AG08396 (cell line): Measurements from ENCODE around the gene TUBB4A.
"Not testable (repeated sequence)": the region's sequence is repeated elsewhere in the genome, so short reads cannot be mapped to it uniquely, and the experiment has no call there.

Experiments used
- DNase-seq: peaks from one replicate; pipeline ENCODE4 v3.0.0; 2012; ENCODE audit warnings: low spot score, mixed read lengths

The TUBB4A gene

DNA sequence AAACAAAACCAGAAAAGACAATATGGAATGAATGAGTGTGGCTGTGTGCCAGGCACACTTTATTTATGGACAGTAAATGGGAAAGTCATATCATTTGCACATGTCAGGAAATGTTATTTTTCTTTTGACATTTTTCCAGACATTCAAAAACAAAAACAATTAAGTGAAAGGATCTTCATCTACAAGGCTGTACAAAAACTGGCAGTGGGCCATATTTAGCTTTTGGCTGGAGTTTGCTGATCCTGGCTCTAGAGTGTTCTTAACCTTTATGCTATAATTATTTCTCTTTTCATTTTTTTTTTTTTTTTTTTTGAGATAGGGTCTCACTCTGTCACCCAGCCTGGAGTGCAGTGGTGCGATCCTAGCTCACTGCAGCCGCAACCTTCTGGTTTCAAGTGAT lies 22.2 kb upstream of the TUBB4A start:
- DNase-seq = no peak

DNA sequence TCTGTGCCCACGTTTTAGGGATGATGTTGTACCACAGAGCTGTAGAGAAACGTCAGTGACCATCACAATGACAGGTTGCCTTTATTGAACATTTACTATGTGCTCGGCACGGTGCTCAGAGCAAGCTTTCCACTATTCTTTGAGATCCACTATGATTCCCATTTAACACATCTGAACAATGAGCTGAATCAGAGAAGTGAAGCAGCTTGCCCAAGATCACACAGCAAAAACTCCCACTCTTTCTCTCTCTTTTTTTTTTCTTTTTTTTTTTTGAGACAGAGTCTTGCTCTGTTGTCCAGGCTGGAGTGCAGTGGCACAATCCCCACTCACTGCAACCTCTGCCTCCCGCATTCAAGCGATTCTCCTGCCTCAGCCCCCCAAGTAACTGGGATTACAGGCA lies 20.6 kb upstream of the TUBB4A start:
- DNase-seq = no peak

DNA sequence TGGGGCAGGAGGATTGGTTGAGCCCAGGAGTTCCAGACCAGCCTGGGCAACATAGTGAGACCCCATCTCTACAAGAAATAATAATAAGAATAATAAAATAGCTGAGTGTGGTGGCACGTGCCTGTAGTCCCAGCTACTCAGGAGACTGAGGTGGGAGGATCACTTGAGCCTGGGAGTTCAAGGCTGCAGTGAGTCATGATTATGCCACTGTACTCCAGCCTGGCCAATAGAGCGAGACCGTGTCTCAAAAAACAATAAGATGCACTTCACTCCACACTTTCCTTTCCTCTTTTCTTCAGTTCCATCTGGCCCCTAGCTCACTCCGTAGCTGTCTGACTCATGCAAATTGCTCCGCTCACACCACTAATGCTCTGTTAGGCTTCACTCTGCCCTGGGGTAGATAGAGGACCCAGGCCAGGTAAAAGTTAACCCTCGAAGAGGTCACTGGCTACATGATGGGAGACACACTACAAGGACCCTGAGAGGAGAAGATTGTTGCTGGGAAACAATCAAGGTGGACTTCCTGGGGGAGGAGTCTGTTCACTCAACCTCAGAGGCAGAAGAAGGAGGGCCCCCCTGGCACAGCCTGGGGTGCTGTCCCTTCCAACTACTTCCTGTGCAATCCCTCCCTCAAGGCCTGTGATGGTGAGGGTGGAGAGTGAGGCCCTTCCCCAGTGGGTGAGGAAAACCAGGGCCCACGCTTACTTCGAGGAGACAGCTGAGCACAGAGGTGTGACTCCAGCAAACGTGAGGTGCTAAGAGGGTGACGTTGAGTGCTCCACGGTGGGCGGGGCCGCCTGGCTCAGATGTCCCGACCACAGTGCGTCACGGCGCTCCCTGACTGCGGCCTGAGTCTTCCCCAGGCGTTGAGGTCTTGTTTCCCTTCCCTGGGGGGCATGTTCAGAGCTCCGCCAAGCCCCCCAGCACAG lies 19.9 kb upstream of the TUBB4A start:
- DNase-seq = no peak

GRCh38 chr19:6519289-6519688 lies 17.2 kb upstream of the TUBB4A start:
- DNase-seq = peak; percentile 76

GRCh38 chr19:6518145-6518911 lies 16.2 kb upstream of the TUBB4A start:
- no peak for DNase-seq

DNA sequence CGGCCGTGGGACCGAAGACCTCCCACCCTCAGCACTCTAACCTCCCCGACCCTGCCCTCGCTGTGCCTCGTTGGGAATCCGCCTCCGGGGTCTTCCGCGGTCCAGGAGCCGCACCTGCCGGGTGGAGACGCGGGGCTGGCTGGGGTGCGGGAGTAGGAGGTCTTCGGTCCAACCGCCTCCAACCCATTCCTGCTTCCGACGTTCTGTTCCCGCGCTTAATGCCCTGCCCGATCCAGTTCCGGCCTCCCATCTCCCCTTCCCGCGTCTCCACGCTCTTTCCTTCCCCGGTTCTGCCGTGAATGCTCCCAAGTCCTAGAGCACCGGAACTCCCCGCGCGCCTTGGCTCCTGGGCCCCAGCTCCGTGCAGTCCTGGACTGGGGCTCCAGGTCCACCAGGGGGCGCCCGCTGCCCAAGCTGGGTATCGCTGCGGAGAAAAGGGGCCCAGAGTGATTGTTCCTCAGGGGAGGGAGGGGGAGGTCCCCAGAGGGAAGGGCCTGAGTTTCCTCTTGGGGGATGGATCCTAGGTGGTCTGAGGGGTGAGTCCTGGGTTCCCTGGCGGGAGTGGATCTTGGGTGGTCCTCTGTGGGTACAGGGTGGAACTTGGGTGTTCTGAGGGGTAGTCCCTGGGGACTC lies 14.7 kb upstream of the TUBB4A start:
- DNase-seq = peak; percentile 91

DNA sequence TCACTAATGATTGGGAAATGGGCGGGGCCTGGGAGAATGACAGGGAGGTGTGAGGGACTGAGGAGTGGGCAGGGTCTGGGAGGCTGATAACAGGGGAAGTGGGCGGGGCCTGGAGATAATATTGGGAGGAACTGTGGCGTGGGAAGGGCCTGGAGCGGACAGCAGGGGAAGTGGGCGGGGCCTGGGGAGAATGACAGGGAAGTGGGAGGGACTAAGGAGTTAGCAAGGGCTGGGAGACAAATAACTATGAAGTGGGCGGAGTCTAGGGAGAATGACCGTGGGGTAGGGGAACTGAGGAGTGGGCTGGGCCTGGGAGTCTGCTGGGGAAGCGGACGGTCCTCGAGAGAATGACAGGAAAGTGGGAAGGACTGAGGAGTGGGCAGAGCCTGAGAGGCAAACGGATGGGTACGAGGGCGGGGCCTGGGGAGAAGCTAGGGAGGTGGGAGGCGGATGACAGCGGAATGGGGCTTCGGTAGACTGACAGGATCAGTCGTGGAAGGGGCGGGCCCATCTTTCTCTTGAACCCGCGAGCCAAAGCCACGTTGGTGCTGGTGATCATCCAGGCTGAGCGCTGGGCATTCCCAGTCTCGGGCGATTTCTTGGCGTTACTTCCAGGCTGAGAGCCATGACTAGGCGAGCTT lies 14.0 kb upstream of the TUBB4A start:
- peak; percentile 95 for DNase-seq

DNA sequence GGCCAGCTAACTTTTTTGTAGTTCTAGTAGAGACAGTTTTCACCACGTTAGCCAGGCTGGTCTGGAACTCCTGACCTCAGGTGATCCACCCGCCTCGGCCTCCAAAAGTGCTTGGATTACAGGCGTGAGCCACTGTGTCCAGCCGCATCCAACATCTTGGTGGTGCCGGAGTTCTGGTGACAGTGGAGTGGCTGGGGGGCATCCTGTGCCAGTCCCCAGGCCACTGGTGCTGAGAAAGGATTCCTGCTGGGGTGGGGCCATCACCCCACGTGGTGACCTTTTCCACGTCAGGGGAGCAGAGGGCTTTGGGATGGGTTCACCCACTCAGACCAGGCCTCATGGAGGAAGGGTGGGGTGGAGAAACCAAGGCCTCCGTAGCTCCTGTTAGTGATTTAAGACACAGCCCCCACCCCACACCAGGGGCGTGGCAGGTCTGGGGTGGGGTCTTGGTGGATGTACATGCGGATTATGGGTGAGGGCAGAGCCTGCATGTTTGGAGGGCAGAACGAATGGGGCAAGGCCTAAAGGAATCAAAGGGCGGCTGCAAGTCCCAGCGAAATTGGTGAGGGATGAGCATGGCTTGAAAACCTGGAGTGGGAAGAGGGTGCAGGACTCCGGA lies 12.9 kb upstream of the TUBB4A start:
- no peak for DNase-seq

- DNase-seq = no peak
These were observed 12.0 kb upstream of the TUBB4A start for GRCh38 chr19:6514089-6514488.

DNA sequence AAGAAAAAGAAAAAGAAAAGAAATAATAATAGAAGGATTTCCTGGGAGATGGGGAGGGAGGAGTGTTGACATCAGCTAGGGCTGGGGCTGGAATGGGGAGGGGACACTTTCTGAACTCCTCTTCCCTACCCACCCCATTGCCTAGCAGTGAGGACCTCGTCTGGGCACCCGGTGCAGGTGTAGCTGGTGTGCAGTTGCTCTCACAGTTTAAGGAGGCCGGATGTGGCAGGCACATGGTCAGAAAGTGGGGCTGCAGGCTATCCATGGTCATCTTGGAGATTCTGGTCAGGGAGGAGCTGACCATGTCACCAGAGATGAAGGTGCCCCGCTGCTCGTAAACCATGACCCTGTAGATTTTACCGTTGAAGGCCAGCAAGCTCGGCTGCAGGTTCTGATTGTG lies 8.5 kb upstream of the TUBB4A start:
- no peak for DNase-seq

GRCh38 chr19:6509118-6509971 lies 7.2 kb upstream of the TUBB4A start:
- DNase-seq = no peak

DNA sequence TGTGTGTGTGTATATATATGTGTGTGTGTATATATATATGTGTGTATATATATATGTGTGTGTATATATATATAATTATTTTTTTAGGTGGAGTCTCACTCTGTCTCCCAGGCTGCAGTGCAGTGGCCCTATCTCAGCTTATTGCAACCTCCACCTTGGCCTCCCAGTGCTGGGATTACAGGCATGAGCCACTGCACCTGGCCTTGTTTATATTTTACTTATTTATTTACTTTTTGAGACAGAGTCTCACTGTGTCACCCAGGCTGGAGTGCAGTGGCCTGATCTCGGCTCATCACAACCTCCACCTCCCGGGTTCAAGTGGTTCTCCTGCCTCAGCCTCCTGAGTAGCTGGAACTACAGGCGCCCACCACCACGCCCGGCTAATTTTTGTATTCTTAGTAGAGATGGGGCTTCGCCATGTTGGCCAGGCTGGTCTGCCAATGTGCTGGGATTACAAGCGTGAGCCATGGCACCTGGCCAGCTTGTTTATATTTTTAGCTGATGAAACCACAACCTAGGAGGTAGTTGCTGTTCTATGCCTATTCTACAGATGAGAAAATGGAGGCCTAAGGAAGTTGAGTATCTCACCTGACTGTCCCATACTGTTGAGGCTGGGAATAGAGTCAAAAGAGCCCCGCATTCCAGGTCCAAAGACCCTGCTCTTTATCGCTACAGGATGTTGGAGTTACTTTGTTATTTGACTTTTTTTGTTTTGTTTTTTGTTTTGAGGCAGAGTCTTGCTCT lies 6.1 kb upstream of the TUBB4A start:
- DNase-seq = not testable (repeated sequence)

- no peak for DNase-seq
These were observed 1.5 kb upstream of the TUBB4A start for GRCh38 chr19:6503407-6504201.

- DNase-seq = no peak
These were observed 1.0 kb downstream of the TUBB4A start for GRCh38 chr19:6500837-6501739.

DNA sequence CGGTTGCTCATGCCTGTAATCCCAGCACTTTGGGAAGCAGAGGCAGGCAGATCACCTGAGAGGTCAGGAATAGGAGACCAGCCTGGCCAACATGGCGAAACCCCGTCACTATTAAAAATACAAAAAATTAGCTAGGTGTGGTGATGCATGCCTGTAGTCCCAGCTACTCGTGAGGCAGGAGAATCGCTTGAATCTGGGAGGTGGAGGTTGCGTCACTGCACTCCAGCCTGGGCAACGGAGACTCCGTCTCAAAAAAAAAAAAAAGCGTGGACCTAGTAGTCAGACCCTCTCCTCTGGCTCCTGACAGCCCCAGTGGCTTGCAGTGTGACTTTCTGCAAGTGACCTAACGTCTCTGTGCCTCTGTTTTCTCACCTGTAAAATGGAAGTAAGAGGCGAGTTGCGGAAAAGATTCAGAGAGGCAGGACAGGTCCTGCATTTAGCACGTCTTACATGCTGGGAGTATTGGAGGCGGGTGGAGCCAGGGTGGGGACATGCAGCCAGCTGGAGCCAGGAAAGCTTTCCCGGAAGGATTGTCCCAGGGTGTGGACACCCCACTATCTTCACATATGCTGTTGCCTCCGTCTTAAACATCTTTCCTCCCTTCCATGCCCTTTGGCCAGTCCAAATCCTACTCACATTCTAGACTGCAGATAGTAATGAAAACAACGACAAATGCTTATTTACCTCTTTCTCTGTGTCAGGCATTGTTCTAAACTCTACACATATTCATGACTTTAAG lies 2.9 kb downstream of the TUBB4A start:
- DNase-seq = no peak

GRCh38 chr19:6498294-6499036 lies 3.6 kb downstream of the TUBB4A start:
- no peak for DNase-seq

DNA sequence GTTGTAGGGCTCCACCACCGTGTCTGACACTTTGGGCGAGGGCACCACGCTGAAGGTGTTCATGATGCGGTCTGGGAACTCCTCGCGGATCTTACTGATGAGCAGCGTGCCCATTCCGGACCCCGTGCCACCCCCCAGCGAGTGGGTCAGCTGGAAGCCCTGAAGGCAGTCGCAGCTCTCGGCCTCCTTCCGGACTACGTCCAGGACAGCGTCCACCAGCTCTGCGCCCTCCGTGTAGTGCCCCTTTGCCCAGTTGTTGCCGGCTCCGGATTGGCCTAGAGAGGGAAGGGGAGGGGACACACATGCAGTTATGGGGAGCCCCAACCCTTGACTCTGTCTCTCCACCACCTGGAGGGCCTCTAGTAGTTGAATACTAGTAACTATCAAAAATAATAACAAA lies 6.2 kb downstream of the TUBB4A start:
- no peak for DNase-seq
